Brain microvascular endothelial cell (primary cell): Measurements from ENCODE around the gene PIP5K1A.
"Not testable (repeated sequence)": the region's sequence is repeated elsewhere in the genome, so short reads cannot be mapped to it uniquely, and the experiment has no call there.

Experiments used
- DNase-seq: peaks from one replicate; pipeline ENCODE4 v3.0.0-alpha.2; 2020
- H3K27ac ChIP-seq: fragments of 250-450 bp; sonication (Bioruptor Pico); 2 replicates; pipeline ENCODE4 v1.5.1; 2020; ENCODE audit warnings: mild to moderate bottlenecking, moderate library complexity
- H3K27me3 ChIP-seq: fragments of 250-450 bp; sonication (Bioruptor Pico); replicated peaks from 2 replicates; pipeline ENCODE4 v1.5.1; 2020; ENCODE audit warnings: mild to moderate bottlenecking
- H3K36me3 ChIP-seq: fragments of 250-450 bp; sonication (Bioruptor Pico); replicated peaks from 2 replicates; pipeline ENCODE4 v1.5.1; 2020; ENCODE audit warnings: mild to moderate bottlenecking
- H3K4me3 ChIP-seq: 2 replicates; pipeline ENCODE4 v1.5.1; 2011; ENCODE audit warnings: low read depth, mild to moderate bottlenecking, control low read depth, low read length, moderate library complexity
- CTCF ChIP-seq: IDR thresholded peaks from 2 replicates; pipeline ENCODE4 v1.5.1; 2011; ENCODE audit warnings: low read depth, mild to moderate bottlenecking, moderate library complexity, low read length, control low read depth, inconsistent platforms; ENCODE audit errors: missing control alignments
- in situ Hi-C: cut with HindIII; loops from 2 replicates; pipeline ENCODE4 v1.10.0; 2017; ENCODE audit warnings: low sequenced_read_pairs, low pct_ligation_motif_present

The PIP5K1A gene

GRCh38 chr1:151193856-151194255, 4.5 kb upstream of the PIP5K1A start:
- H3K36me3 ChIP-seq, result no peaks in the 10 kb centered on the region
- no peaks in the 10 kb centered on the region for H3K27me3 ChIP-seq
- no peak for TF ChIP-seq CTCF
- H3K4me3 ChIP-seq, result no peak overlapping the region
- in situ Hi-C loops, result no loop called here
- DNase-seq, result no peak
- no peak overlapping the region for H3K27ac ChIP-seq

- H3K36me3 ChIP-seq, in situ Hi-C loops, H3K27me3 ChIP-seq, H3K4me3 ChIP-seq: not testable (repeated sequence)
- peak overlapping the region; percentile 90 for H3K27ac ChIP-seq
- peak; percentile 75 for DNase-seq
These were observed 3.3 kb upstream of the PIP5K1A start for GRCh38 chr1:151194894-151195594.

- Histone ChIP-seq H3K4me3 (no peak overlapping the region), H3K27me3 (no peaks in the 10 kb centered on the region), H3K36me3 (no peaks in the 10 kb centered on the region), H3K27ac (peak overlapping the region; percentile 90)
- TF ChIP-seq CTCF, result peak; percentile 68
- in situ Hi-C loops, result no loop called here
- peak; percentile 83 for DNase-seq
These were observed 2.0 kb upstream of the PIP5K1A start for GRCh38 chr1:151196292-151196800.

- in situ Hi-C loops, result no loop called here
- Histone ChIP-seq H3K36me3 (peaks cover 8% of the 10 kb centered on the region), H3K4me3 (peak overlapping the region; percentile 99), H3K27ac (peak overlapping the region; percentile 80), H3K27me3 (no peaks in the 10 kb centered on the region)
- no peak for TF ChIP-seq CTCF
- no peak for DNase-seq
These were observed 494 bp upstream of the PIP5K1A start for GRCh38 chr1:151197863-151198253.

GRCh38 chr1:151199873-151200581, 1.7 kb downstream of the PIP5K1A start:
- TF ChIP-seq CTCF, result no peak
- peak overlapping the region; percentile 99 for H3K4me3 ChIP-seq
- H3K27me3 ChIP-seq, result no peaks in the 10 kb centered on the region
- peaks cover 20% of the 10 kb centered on the region for H3K36me3 ChIP-seq
- H3K27ac ChIP-seq, result peak overlapping the region; percentile 80
- in situ Hi-C loops, result no loop called here
- peak; percentile 79 for DNase-seq

GRCh38 chr1:151205381-151205965, 7.1 kb downstream of the PIP5K1A start:
- DNase-seq, H3K27ac ChIP-seq, in situ Hi-C loops, H3K4me3 ChIP-seq, H3K27me3 ChIP-seq: not testable (repeated sequence)
- peaks cover 48% of the 10 kb centered on the region for H3K36me3 ChIP-seq
